Left kidney (tissue), 2 donors: Measurements from ENCODE around the gene TULP4. TPM values are rescaled to one million over a fixed set of nuclear protein-coding genes. Genes with fewer than 3 reads are reported as not detected.
"Not testable (repeated sequence)": the region's sequence is repeated elsewhere in the genome, so short reads cannot be mapped to it uniquely, and the experiment has no call there.

Experiments used
- DNase-seq: peaks from one replicate; pipeline ENCODE4 v3.0.0-alpha.2; 2013
- polyA plus RNA-seq: library from polyadenylated mRNA; unstranded; fragments of 120-200 nt; gene quantifications from one replicate; pipeline ENCODE4 v1.2.1, GENCODE V29; 2013; ENCODE audit not compliant: insufficient read length

Gene TULP4
- polyA plus RNA-seq, 1 donor: 26.3 TPM

GRCh38 chr6:158391977-158392376 lies 79.7 kb downstream of the TULP4 start:
- DNase-seq: not testable (repeated sequence)

GRCh38 chr6:158396136-158396535 lies 83.9 kb downstream of the TULP4 start:
- DNase-seq: no peak

GRCh38 chr6:158397578-158397977 lies 85.3 kb downstream of the TULP4 start:
- no peak for DNase-seq

- DNase-seq: no peak
These were observed 86.2 kb downstream of the TULP4 start for GRCh38 chr6:158398252-158399024.

- DNase-seq: no peak
These were observed 86.9 kb downstream of the TULP4 start for GRCh38 chr6:158399040-158399700.

- DNase-seq: no peak
These were observed 89.9 kb downstream of the TULP4 start for GRCh38 chr6:158402184-158402583.

GRCh38 chr6:158405321-158405831 lies 93.1 kb downstream of the TULP4 start:
- not testable (repeated sequence) for DNase-seq

- no peak for DNase-seq
These were observed 93.7 kb downstream of the TULP4 start for GRCh38 chr6:158405933-158406332.

GRCh38 chr6:158406736-158407135 lies 94.5 kb downstream of the TULP4 start:
- DNase-seq: no peak

- DNase-seq: no peak
These were observed 95.7 kb downstream of the TULP4 start for GRCh38 chr6:158408013-158408412.

- DNase-seq: no peak
These were observed 96.4 kb downstream of the TULP4 start for GRCh38 chr6:158408552-158409130.

GRCh38 chr6:158409451-158409850 lies 97.2 kb downstream of the TULP4 start:
- DNase-seq: no peak

- no peak for DNase-seq
These were observed 98.5 kb downstream of the TULP4 start for GRCh38 chr6:158410784-158411183.

GRCh38 chr6:158411998-158412397 lies 99.7 kb downstream of the TULP4 start:
- no peak for DNase-seq

- DNase-seq: no peak
These were observed 100.8 kb downstream of the TULP4 start for GRCh38 chr6:158413028-158413427.

GRCh38 chr6:158413814-158414565 lies 101.7 kb downstream of the TULP4 start:
- no peak for DNase-seq

- DNase-seq: no peak
These were observed 102.6 kb downstream of the TULP4 start for GRCh38 chr6:158414851-158415262.

- no peak for DNase-seq
These were observed 103.4 kb downstream of the TULP4 start for GRCh38 chr6:158415666-158416065.

- DNase-seq: no peak
These were observed 104.9 kb downstream of the TULP4 start for GRCh38 chr6:158416883-158417759.

- no peak for DNase-seq
These were observed 105.5 kb downstream of the TULP4 start for GRCh38 chr6:158417760-158418098.

- no peak for DNase-seq
These were observed 106.2 kb downstream of the TULP4 start for GRCh38 chr6:158418501-158418900.
